HepG2 (cell line): Measurements from ENCODE around the gene MYH7B. TPM values are rescaled to one million over a fixed set of nuclear protein-coding genes. Genes with fewer than 3 reads are reported as not detected.

Source experiments
- ARID2 ChIP-seq: sonication (generic); formaldehyde crosslinking; IDR thresholded peaks from 2 replicates; pipeline ENCODE4 v1.8.1; 2022; ENCODE audit warnings: mild to moderate bottlenecking, missing genetic modification reagents, borderline replicate concordance
- ATF7-NPFF ChIP-seq: sonication (generic); formaldehyde crosslinking; IDR thresholded peaks from 2 replicates; pipeline ENCODE4 v1.8.1; 2023; ENCODE audit warnings: mild to moderate bottlenecking, low read depth, missing genetic modification reagents, moderate library complexity
- CREB1 ChIP-seq, 2 experiments: fragments of 450-650 bp in 1 of 2; IDR thresholded peaks; 2 replicates each; pipeline ENCODE4 v1.6.1; 2016 to 2017; ENCODE audit warnings: control low read depth in 1 of 2, mild to moderate bottlenecking in 1 of 2, missing compliant biosample characterization in 1 of 2, missing genetic modification characterization in 1 of 2
- DMAP1 ChIP-seq: IDR thresholded peaks from 2 replicates; pipeline ENCODE4 v1.6.1; 2016
- EED ChIP-seq: sonication (generic); formaldehyde crosslinking; IDR thresholded peaks from 2 replicates; pipeline ENCODE4 v1.5.0; 2020; ENCODE audit warnings: mild to moderate bottlenecking, missing genetic modification reagents
- GLI4 ChIP-seq: sonication (generic); formaldehyde crosslinking; IDR thresholded peaks from 2 replicates; pipeline ENCODE4 v1.5.1; 2020; ENCODE audit warnings: missing genetic modification reagents, mild to moderate bottlenecking, moderate library complexity, borderline replicate concordance
- HOXA7 ChIP-seq: sonication (generic); formaldehyde crosslinking; IDR thresholded peaks from 2 replicates; pipeline ENCODE4 v1.8.1; 2022; ENCODE audit warnings: mild to moderate bottlenecking, missing genetic modification reagents, moderate library complexity
- NFIB ChIP-seq: sonication (generic); formaldehyde crosslinking; IDR thresholded peaks from 2 replicates; pipeline ENCODE4 v1.9.0; 2021; ENCODE audit warnings: missing genetic modification reagents, mild to moderate bottlenecking, borderline replicate concordance
- ONECUT2 ChIP-seq: sonication (generic); formaldehyde crosslinking; IDR thresholded peaks from 2 replicates; pipeline ENCODE4 v1.4.0; 2020; ENCODE audit warnings: missing genetic modification reagents
- PAX8 ChIP-seq: sonication (generic); formaldehyde crosslinking; IDR thresholded peaks from 2 replicates; pipeline ENCODE4 v1.8.0; 2022; ENCODE audit warnings: mild to moderate bottlenecking, missing genetic modification reagents, borderline replicate concordance
- RORA ChIP-seq: sonication (generic); formaldehyde crosslinking; IDR thresholded peaks from 2 replicates; pipeline ENCODE4 v1.5.0; 2020; ENCODE audit warnings: mild to moderate bottlenecking, missing genetic modification reagents, moderate library complexity
- SAP130 ChIP-seq: IDR thresholded peaks from 2 replicates; pipeline ENCODE4 v1.6.1; 2016; ENCODE audit warnings: low read depth
- SMAD1 ChIP-seq: sonication (generic); formaldehyde crosslinking; IDR thresholded peaks from 2 replicates; pipeline ENCODE4 v1.4.0; 2020; ENCODE audit warnings: missing genetic modification reagents, low read depth, mild to moderate bottlenecking, borderline replicate concordance
- SMAD9 ChIP-seq: sonication (generic); formaldehyde crosslinking; IDR thresholded peaks from 2 replicates; pipeline ENCODE4 v1.5.1; 2020; ENCODE audit warnings: mild to moderate bottlenecking, missing genetic modification reagents
- ZMYM4 ChIP-seq: sonication (generic); formaldehyde crosslinking; IDR thresholded peaks from 2 replicates; pipeline ENCODE4 v1.8.1; 2023; ENCODE audit warnings: mild to moderate bottlenecking, missing genetic modification reagents
- ZNF224 ChIP-seq: sonication (generic); formaldehyde crosslinking; IDR thresholded peaks from 2 replicates; pipeline ENCODE4 v1.5.0; 2020; ENCODE audit warnings: mild to moderate bottlenecking, missing genetic modification reagents
- ZNF747 ChIP-seq: sonication (generic); formaldehyde crosslinking; IDR thresholded peaks from 2 replicates; pipeline ENCODE4 v1.8.1; 2023; ENCODE audit warnings: missing genetic modification reagents, mild to moderate bottlenecking, borderline replicate concordance
- ZNF761 ChIP-seq: sonication (generic); formaldehyde crosslinking; conservative IDR thresholded peaks from 2 replicates; pipeline ENCODE4 v1.4.0; 2020; ENCODE audit warnings: mild to moderate bottlenecking, missing genetic modification reagents
- polyA plus RNA-seq, 8 experiments: library from polyadenylated mRNA; depleted of rRNA in 3 of 8; stranded (reverse) in 7 of 8; unstranded in 1 of 8; fragments of >200 nt; fragmentation: Illumina TruSeq in 4 of 8; extraction: Trizol in 4 of 8; gene quantifications; 2 replicates each; pipeline versions ENCODE4 v1.2.1 to v1.2.3, GENCODE V29; 2011 to 2016; ENCODE audit warnings: low read depth in 4 of 8, missing spikeins in 1 of 8, mixed read lengths in 1 of 8; ENCODE audit not compliant: insufficient read depth in 1 of 8
- total RNA-seq, 5 experiments: library from RNA; depleted of rRNA; stranded (reverse); fragments of >200 nt; fragmentation: Illumina TruSeq; extraction: Trizol; gene quantifications; 2 replicates each; pipeline ENCODE4 v1.2.3, GENCODE V29; 2016; ENCODE audit warnings: low read depth in 1 of 5
- TF ChIP-seq, protein P1 (sequence below), 2 experiments: fragments of 450-650 bp in 1 of 2; sonication (generic) in 1 of 2; formaldehyde crosslinking in 1 of 2; IDR thresholded peaks; 2 replicates each; pipeline versions ENCODE4 v1.6.1 to v1.8.0; 2016 to 2022; ENCODE audit warnings: antibody characterized with exemption in 1 of 2, mild to moderate bottlenecking in 1 of 2, missing genetic modification reagents in 1 of 2
- TF ChIP-seq, protein P2 (sequence below): sonication (generic); formaldehyde crosslinking; IDR thresholded peaks from 2 replicates; pipeline ENCODE4 v1.8.0; 2022; ENCODE audit warnings: mild to moderate bottlenecking, missing genetic modification reagents, moderate library complexity

MYH7B gene
- total and polyA plus RNA-seq, 2 of the 13 experiments (the other 11 are each of a cell fraction or from before 2014, with no cell fraction given) = 0.05 to 0.20 TPM

DNA sequence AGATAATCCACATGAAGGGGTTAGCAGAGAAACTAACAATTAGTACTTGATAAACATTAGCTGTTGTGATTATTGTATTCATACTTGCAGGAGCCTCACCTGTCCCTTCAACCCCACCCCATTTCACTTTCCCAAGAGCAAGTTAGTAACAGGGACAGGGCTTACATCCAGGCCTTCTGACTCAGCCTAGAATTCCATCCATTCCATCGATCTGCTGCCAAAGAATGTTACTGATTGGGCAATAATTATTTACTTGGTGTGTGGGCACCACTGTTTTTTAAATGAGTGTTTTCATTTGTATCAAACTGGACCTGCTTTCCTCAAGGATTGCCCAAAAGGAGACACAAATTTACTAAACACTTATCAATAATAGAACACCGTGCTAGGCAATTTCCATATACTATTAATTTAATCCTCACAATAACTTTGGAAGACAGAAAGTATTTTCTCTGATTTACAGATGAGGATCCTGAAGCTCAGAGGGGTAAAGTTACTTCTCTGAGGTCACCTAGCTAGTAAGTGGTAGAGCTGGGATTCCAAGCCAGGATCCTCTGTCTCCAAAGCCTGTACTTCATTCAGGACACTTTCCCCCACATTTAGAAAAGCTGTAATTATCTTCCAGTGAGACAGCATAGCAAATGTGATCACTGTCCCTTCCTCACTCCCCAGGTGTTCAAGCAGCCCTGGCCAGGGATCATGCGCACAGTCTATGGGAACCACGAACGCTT lies 32.9 kb upstream of the MYH7B start (continued):
- TF ChIP-seq, protein P1, sequence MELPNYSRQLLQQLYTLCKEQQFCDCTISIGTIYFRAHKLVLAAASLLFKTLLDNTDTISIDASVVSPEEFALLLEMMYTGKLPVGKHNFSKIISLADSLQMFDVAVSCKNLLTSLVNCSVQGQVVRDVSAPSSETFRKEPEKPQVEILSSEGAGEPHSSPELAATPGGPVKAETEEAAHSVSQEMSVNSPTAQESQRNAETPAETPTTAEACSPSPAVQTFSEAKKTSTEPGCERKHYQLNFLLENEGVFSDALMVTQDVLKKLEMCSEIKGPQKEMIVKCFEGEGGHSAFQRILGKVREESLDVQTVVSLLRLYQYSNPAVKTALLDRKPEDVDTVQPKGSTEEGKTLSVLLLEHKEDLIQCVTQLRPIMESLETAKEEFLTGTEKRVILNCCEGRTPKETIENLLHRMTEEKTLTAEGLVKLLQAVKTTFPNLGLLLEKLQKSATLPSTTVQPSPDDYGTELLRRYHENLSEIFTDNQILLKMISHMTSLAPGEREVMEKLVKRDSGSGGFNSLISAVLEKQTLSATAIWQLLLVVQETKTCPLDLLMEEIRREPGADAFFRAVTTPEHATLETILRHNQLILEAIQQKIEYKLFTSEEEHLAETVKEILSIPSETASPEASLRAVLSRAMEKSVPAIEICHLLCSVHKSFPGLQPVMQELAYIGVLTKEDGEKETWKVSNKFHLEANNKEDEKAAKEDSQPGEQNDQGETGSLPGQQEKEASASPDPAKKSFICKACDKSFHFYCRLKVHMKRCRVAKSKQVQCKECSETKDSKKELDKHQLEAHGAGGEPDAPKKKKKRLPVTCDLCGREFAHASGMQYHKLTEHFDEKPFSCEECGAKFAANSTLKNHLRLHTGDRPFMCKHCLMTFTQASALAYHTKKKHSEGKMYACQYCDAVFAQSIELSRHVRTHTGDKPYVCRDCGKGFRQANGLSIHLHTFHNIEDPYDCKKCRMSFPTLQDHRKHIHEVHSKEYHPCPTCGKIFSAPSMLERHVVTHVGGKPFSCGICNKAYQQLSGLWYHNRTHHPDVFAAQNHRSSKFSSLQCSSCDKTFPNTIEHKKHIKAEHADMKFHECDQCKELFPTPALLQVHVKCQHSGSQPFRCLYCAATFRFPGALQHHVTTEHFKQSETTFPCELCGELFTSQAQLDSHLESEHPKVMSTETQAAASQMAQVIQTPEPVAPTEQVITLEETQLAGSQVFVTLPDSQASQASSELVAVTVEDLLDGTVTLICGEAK (IDR thresholded peaks at IDR 0.05) = no peak
- TF ChIP-seq, protein P1 (CRISPR knock-in tag; IDR thresholded peaks at IDR 0.05) = no peak
- TF ChIP-seq NFIB (CRISPR knock-in tag) = no peak
- no peak for TF ChIP-seq SMAD9
- TF ChIP-seq PAX8 = no peak
- TF ChIP-seq, protein P2, sequence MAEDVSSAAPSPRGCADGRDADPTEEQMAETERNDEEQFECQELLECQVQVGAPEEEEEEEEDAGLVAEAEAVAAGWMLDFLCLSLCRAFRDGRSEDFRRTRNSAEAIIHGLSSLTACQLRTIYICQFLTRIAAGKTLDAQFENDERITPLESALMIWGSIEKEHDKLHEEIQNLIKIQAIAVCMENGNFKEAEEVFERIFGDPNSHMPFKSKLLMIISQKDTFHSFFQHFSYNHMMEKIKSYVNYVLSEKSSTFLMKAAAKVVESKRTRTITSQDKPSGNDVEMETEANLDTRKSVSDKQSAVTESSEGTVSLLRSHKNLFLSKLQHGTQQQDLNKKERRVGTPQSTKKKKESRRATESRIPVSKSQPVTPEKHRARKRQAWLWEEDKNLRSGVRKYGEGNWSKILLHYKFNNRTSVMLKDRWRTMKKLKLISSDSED = no peak
- TF ChIP-seq GLI4 (CRISPR knock-in tag) = no peak
- TF ChIP-seq RORA (CRISPR knock-in tag) = no peak
- no peak for TF ChIP-seq ZNF761 (CRISPR knock-in tag)
- no peak for TF ChIP-seq DMAP1 (CRISPR knock-in tag)
- TF ChIP-seq ONECUT2 = peak; percentile 70; the same call in 1 of the 2 replicates
- TF ChIP-seq CREB1 (IDR thresholded peaks at IDR 0.05) = no peak
- TF ChIP-seq CREB1 (CRISPR knock-in tag; IDR thresholded peaks at IDR 0.05) = 0 out of 2 replicates have a peak, but pooled peaks have one; percentile 25
- TF ChIP-seq ZNF747 (CRISPR knock-in tag) = no peak
- no peak for TF ChIP-seq ARID2 (CRISPR knock-in tag)
- TF ChIP-seq SMAD1 = no peak
- TF ChIP-seq ATF7-NPFF (CRISPR knock-in tag) = no peak
- no peak for TF ChIP-seq ZNF224 (CRISPR knock-in tag)
- TF ChIP-seq EED (CRISPR knock-in tag) = no peak
- 0 out of 2 replicates have a peak, but pooled peaks have one; percentile 28 for TF ChIP-seq ZMYM4 (CRISPR knock-in tag)
- TF ChIP-seq HOXA7 (CRISPR knock-in tag) = no peak
- TF ChIP-seq SAP130 = peak; percentile 34; the same call in 1 of the 2 replicates
